OCI-LY7 (cell line): ENCODE results near the gene FOXC2. TPM values are rescaled to one million over a fixed set of nuclear protein-coding genes. Genes with fewer than 3 reads are reported as not detected.

Experiments used
- BruUV-seq: library from RNA; stranded (reverse); fragments of 400-500 nt; replicated peaks from 2 replicates; lab custom pipeline; 2021; lab: Mats Ljungman, UMichigan
- CTCF ChIA-PET: fragments of 300-600 bp; sonication (Branson Sonifier 250); formaldehyde crosslinking; loops from one replicate; lab custom pipeline; 2022; ENCODE audit warnings: antibody characterized with exemption; ENCODE audit not compliant: unreplicated experiment; lab: Charles Lee
- POLR2A ChIA-PET: fragments of 300-600 bp; sonication (Branson Sonifier 250); formaldehyde crosslinking; loops from one replicate; lab custom pipeline; 2022; ENCODE audit warnings: antibody characterized with exemption; lab: Charles Lee
- DNase-seq: peaks from one replicate; pipeline ENCODE4 v3.0.0-alpha.2; 2015; ENCODE audit warnings: low spot score
- H2AFZ ChIP-seq: fragments of 200-600 bp; sonication (generic), shearing (Covaris generic); 2 replicates; pipeline ENCODE4 v1.6.1; 2014; ENCODE audit warnings: mild to moderate bottlenecking, antibody characterized with exemption, low read length, moderate library complexity
- H3K27ac ChIP-seq: fragments of 200-600 bp; sonication (generic); 2 replicates; pipeline ENCODE4 v1.5.1; 2014; ENCODE audit warnings: mixed run types, low read depth, mild to moderate bottlenecking, moderate library complexity, low read length, inconsistent platforms; ENCODE audit not compliant: poor library complexity, severe bottlenecking
- H3K36me3 ChIP-seq: fragments of 200-600 bp; sonication (generic); 2 replicates; pipeline ENCODE4 v1.6.1; 2014; ENCODE audit warnings: mild to moderate bottlenecking, antibody characterized with exemption, low read length, moderate library complexity, mixed read lengths; ENCODE audit not compliant: insufficient read depth
- H3K4me1 ChIP-seq: fragments of 200-600 bp; sonication (generic); 2 replicates; pipeline ENCODE4 v1.5.1; 2014; ENCODE audit warnings: mild to moderate bottlenecking, low read length; ENCODE audit not compliant: insufficient read depth, poor library complexity, severe bottlenecking
- H3K4me2 ChIP-seq: fragments of 200-600 bp; sonication (generic); 2 replicates; pipeline ENCODE4 v1.6.1; 2014; ENCODE audit warnings: mild to moderate bottlenecking, low read length
- H3K4me3 ChIP-seq: fragments of 200-600 bp; sonication (generic); 2 replicates; pipeline ENCODE4 v1.5.1; 2014; ENCODE audit warnings: mild to moderate bottlenecking, low read depth, low read length; ENCODE audit not compliant: poor library complexity, severe bottlenecking
- H3K79me2 ChIP-seq: fragments of 200-600 bp; sonication (generic); 2 replicates; pipeline ENCODE4 v1.6.1; 2016; ENCODE audit warnings: low read depth, mild to moderate bottlenecking, low read length, moderate library complexity, mixed read lengths; ENCODE audit not compliant: insufficient read depth
- H3K9me2 ChIP-seq: fragments of 200-600 bp; sonication (generic); 2 replicates; pipeline ENCODE4 v1.6.1; 2016; ENCODE audit warnings: mild to moderate bottlenecking, low read length, mixed read lengths; ENCODE audit not compliant: insufficient read depth
- H3K9me3 ChIP-seq: fragments of 200-600 bp; sonication (generic); 2 replicates; pipeline ENCODE4 v1.6.1; 2014; ENCODE audit warnings: mild to moderate bottlenecking, mixed run types, low read length, mixed read lengths
- H4K20me1 ChIP-seq: fragments of 200-600 bp; sonication (generic); 2 replicates; pipeline ENCODE4 v1.6.1; 2014; ENCODE audit warnings: mild to moderate bottlenecking, antibody characterized with exemption, low read length, moderate library complexity, mixed read lengths; ENCODE audit not compliant: insufficient read depth
- CTCF ChIP-seq: fragments of 200-600 bp; sonication (generic); conservative IDR thresholded peaks from 2 replicates; pipeline ENCODE4 v1.5.1; 2014; ENCODE audit warnings: mild to moderate bottlenecking, antibody characterized with exemption, low read length, moderate library complexity, mixed read lengths
- EZH2phosphoT487 ChIP-seq: fragments of 200-600 bp; sonication (generic); IDR thresholded peaks from 2 replicates; pipeline ENCODE4 v1.6.1; 2018; ENCODE audit warnings: low read depth, borderline replicate concordance, mild to moderate bottlenecking, mixed run types, antibody characterized with exemption, low read length, moderate library complexity, mixed read lengths
- intact Hi-C: fragments of 100-400 bp; cut with micrococcal nuclease; formaldehyde crosslinking; loops from one replicate; pipeline ENCODE4 v1.10.0; 2022; ENCODE audit not compliant: unreplicated experiment
- total RNA-seq, 2 experiments: library from RNA; depleted of rRNA in 1 of 2; stranded (reverse); fragments of >200 nt in 1 of 2; shearing (Covaris generic) in 1 of 2; gene quantifications; 2 replicates each; pipeline ENCODE4 v1.2.3, GENCODE V29; 2014 to 2022

FOXC2 gene
- total RNA-seq, 2 experiments from 2014 or later, result not detected

- H3K27ac ChIP-seq, result no peak overlapping the region
- no peaks in the 10 kb centered on the region for H4K20me1 ChIP-seq
- H3K4me3 ChIP-seq, result no peak overlapping the region
- intact Hi-C loops, result no loop called here
- POLR2A ChIA-PET, result no interaction called here
- H2AFZ ChIP-seq, result no peak overlapping the region; the same call in 1 of the 2 replicates
- H3K9me2 ChIP-seq, result no peaks in the 10 kb centered on the region
- TF ChIP-seq CTCF (no peak), EZH2phosphoT487 (no peak)
- H3K4me2 ChIP-seq, result peak overlapping the region; percentile 68
- CTCF ChIA-PET, result interaction anchor here (0.6 kb wide), 1 partner anchor 1543 kb away, joined by 3 read pairs; no protein-coding TSS in a partner anchor
- H3K36me3 ChIP-seq, result no peaks in the 10 kb centered on the region
- no TSS peak for BruUV-seq
- no peaks in the 10 kb centered on the region for H3K79me2 ChIP-seq
- H3K9me3 ChIP-seq, result no peaks in the 10 kb centered on the region
- DNase-seq, result peak; percentile 8
- peaks cover 20% of the 10 kb centered on the region for H3K4me1 ChIP-seq
Measured at GRCh38 chr16:86569701-86570447, 3.2 kb downstream of the FOXC2 start.

- intact Hi-C loops, result no loop called here
- POLR2A ChIA-PET, result no interaction called here
- peak overlapping the region; percentile 68 for H3K4me2 ChIP-seq
Measured at GRCh38 chr16:86570558-86571529, 4.2 kb downstream of the FOXC2 start.

More at GRCh38 chr16:86570558-86571529, 4.2 kb downstream of the FOXC2 start:
- peak; percentile 60 for DNase-seq
- TF ChIP-seq EZH2phosphoT487, result no peak
- no peak for TF ChIP-seq CTCF
- Histone ChIP-seq H3K79me2 (no peaks in the 10 kb centered on the region), H2AFZ (peak overlapping the region; percentile 24; the same call in 1 of the 2 replicates), H3K9me2 (no peaks in the 10 kb centered on the region), H3K36me3 (no peaks in the 10 kb centered on the region), H3K4me1 (peaks cover 20% of the 10 kb centered on the region), H3K4me3 (peak overlapping the region; percentile 48), H4K20me1 (no peaks in the 10 kb centered on the region), H3K9me3 (no peaks in the 10 kb centered on the region), H3K27ac (peak overlapping the region; percentile 34)
- BruUV-seq, result no TSS peak
- CTCF ChIA-PET, result interaction anchor here (0.6 kb wide), 1 partner anchor 1542 kb away, joined by 3 read pairs; no protein-coding TSS in a partner anchor
